ENCODE data around the gene ADAMTSL1. TPM values are rescaled to one million over a fixed set of nuclear protein-coding genes. Genes with fewer than 3 reads are reported as not detected.

Gene ADAMTSL1
- total and polyA plus RNA-seq, 2 of the 8 experiments (the other 6 are each of a cell fraction or from before 2014, with no cell fraction given), result 0.84 to 1.1 TPM

DNA sequence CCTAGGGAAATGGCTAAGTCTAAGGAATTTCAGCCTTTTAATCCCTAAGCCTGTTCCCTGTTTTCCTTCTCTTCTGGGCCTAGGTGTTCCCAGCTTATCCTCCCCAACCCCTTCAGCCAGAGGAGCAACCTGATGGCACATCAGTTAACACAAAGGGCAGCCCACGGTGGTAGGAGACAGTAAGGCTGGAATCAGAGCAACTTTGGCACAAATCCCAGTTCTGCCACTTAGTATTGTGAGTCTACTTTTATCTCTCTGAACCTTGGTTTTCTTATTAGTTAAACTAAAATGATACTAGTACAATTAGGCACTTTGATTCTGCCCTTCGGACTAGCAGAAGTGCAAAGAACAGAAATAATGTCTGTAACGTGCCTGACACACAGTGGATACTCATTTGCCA lies 312.2 kb downstream of the ADAMTSL1 start (continued):
- TF ChIP-seq BCL11A (IDR thresholded peaks at IDR 0.05; ENCODE audit: low read depth in 2 of 2, low read length in 2 of 2) (no peak), SRF (IDR thresholded peaks at IDR 0.05; ENCODE audit: low read depth, low read length) (no peak), HDAC2 (IDR thresholded peaks at IDR 0.05; ENCODE audit: borderline replicate concordance in 1 of 2, low read depth in 2 of 2, low read length in 2 of 2) (no peak)

Data from H1 (cell line).